ENCODE data around the gene SPEM3.

Gene SPEM3

GRCh38 chr17:7440834-7441195 is 12.2 kb downstream of the SPEM3 start:
- TF ChIP-seq, protein P1, sequence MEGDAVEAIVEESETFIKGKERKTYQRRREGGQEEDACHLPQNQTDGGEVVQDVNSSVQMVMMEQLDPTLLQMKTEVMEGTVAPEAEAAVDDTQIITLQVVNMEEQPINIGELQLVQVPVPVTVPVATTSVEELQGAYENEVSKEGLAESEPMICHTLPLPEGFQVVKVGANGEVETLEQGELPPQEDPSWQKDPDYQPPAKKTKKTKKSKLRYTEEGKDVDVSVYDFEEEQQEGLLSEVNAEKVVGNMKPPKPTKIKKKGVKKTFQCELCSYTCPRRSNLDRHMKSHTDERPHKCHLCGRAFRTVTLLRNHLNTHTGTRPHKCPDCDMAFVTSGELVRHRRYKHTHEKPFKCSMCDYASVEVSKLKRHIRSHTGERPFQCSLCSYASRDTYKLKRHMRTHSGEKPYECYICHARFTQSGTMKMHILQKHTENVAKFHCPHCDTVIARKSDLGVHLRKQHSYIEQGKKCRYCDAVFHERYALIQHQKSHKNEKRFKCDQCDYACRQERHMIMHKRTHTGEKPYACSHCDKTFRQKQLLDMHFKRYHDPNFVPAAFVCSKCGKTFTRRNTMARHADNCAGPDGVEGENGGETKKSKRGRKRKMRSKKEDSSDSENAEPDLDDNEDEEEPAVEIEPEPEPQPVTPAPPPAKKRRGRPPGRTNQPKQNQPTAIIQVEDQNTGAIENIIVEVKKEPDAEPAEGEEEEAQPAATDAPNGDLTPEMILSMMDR (conservative IDR thresholded peaks at IDR 0.05) = no peak
- no peak for TF ChIP-seq ZFX (IDR thresholded peaks at IDR 0.05)
- no peak overlapping the region for H3K27ac ChIP-seq

GRCh38 chr17:7441266-7441665 is 12.6 kb downstream of the SPEM3 start:
- no peak for TF ChIP-seq ZFX (IDR thresholded peaks at IDR 0.05)
- TF ChIP-seq, protein P1 (conservative IDR thresholded peaks at IDR 0.05) = no peak
- no peak overlapping the region for H3K27ac ChIP-seq

DNA sequence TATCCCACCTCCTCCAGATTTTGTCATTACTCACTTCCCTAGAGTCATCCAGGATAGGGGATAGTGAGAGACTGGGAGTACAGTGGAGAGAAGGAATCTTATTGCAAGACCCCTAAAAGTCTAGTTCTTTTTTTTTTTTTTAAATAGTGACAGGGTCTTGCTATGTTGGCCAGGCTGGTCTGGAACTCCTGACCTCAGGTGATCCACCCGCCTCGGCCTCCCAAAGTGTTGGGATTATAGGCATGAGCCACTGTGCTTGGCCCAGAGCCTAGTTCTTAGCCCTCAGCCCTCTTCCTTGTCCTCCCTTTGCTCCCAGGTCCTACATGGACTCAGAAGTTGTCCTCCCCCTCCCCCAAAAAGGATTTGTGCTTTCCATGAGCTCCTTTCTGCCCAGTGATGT is 13.5 kb downstream of the SPEM3 start:
- TF ChIP-seq, protein P1 (conservative IDR thresholded peaks at IDR 0.05) = no peak
- no peak for TF ChIP-seq ZFX (IDR thresholded peaks at IDR 0.05)

GRCh38 chr17:7443499-7444485 is 15.1 kb downstream of the SPEM3 start:
- TF ChIP-seq, protein P1 (conservative IDR thresholded peaks at IDR 0.05) = no peak
- TF ChIP-seq ZFX (IDR thresholded peaks at IDR 0.05) = no peak
- no peak overlapping the region for H3K27ac ChIP-seq

More for the DNA sequence above, 13.5 kb downstream of the SPEM3 start:
- no peak overlapping the region for H3K27ac ChIP-seq

GRCh38 chr17:7444682-7445618 is 16.3 kb downstream of the SPEM3 start, which contains the start of gene CHRNB1:
TSS of gene CHRNB1 (plus strand) at chr17:7445061. CDS start at chr17:7445128, 67 bp downstream.
- TF ChIP-seq ZFX (IDR thresholded peaks at IDR 0.05) = no peak
- TF ChIP-seq, protein P1 (conservative IDR thresholded peaks at IDR 0.05) = no peak
- no peak within 1 kb of the TSS for H3K27ac ChIP-seq

DNA sequence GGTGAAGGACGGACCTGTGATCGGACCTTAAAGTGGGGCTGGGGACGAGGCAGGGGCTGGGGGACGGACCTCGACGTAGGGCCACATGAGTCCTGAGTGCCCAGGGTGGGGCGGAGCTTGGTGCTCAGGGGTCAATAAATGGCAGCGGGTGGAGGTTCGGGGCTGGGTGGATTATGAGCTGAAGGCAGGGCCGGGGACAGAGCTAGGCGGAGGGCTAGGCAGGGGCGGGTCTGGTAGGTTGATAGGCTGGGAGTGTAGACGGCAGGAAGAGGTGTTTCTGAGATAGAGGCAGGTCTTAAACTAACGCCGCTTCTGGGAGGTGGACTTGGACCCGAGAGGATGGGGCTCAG is 16.9 kb downstream of the SPEM3 start:
- H3K27ac ChIP-seq = no peak overlapping the region
- no peak for TF ChIP-seq ZFX (IDR thresholded peaks at IDR 0.05)
- TF ChIP-seq, protein P1 (conservative IDR thresholded peaks at IDR 0.05) = no peak

Measured in C4-2B (cell line).